Measurements from ENCODE around the gene ABHD10. TPM values are rescaled to one million over a fixed set of nuclear protein-coding genes. Genes with fewer than 3 reads are reported as not detected.

Gene ABHD10
- total RNA-seq, result 10 to 100 TPM in 3 of 4 donors, 1 to 10 TPM in 1; 6.5 to 15.0 (median 12.2) TPM

GRCh38 chr3:111978583-111979433, at the start of gene ABHD10:
ABHD10 (plus strand) TSS chr3:111979026; CDS start chr3:111979062, 36 bp downstream.
- TF ChIP-seq CTCF (IDR thresholded peaks at IDR 0.05) (no peak), POLR2A (IDR thresholded peaks at IDR 0.05; ENCODE audit: low read depth) (peak; percentile 64), EP300 (IDR thresholded peaks at IDR 0.05) (no peak), POLR2AphosphoS5 (IDR thresholded peaks at IDR 0.05) (peak; percentile 98 to 99)
- peak; percentile 97 for DNase-seq (ENCODE audit: extremely low spot score)
- H3K4me1 ChIP-seq, result peaks cover 16 to 33% (median 24%) of the 10 kb centered on the region in 4 donors
- H3K36me3 ChIP-seq, result peaks cover 0 to 16% (median 9%) of the 10 kb centered on the region in 4 donors
- 13% methylated on average over 15 of the region's 61 CpGs for WGBS
- H3K9me3 ChIP-seq, result no peaks in the 10 kb centered on the region
- peak within 1 kb of the TSS; percentile 72 to 75 (median 73) for H3K4me3 ChIP-seq
- H3K27me3 ChIP-seq, result no peaks in the 10 kb centered on the region
- H3K27ac ChIP-seq (replicated peaks in 1 of 4), result peak within 1 kb of the TSS; percentile 82 to 89 (median 85)
- intact Hi-C loops (cut with DNase I), result no loop called here

- TF ChIP-seq EP300 (IDR thresholded peaks at IDR 0.05) (no peak), POLR2A (IDR thresholded peaks at IDR 0.05; ENCODE audit: low read depth) (no peak), POLR2AphosphoS5 (IDR thresholded peaks at IDR 0.05) (no peak), CTCF (IDR thresholded peaks at IDR 0.05) (no peak)
- intact Hi-C loops (cut with DNase I), result no loop called here
- no peak for DNase-seq (ENCODE audit: extremely low spot score)
- Histone ChIP-seq H3K9me3 (no peaks in the 10 kb centered on the region), H3K27ac (replicated peaks in 1 of 4) (no peak overlapping the region), H3K4me3 (no peak overlapping the region), H3K27me3 (no peaks in the 10 kb centered on the region), H3K36me3 (peaks cover 0 to 26% (median 7%) of the 10 kb centered on the region in 4 donors), H3K4me1 (peaks cover 19 to 42% (median 23%) of the 10 kb centered on the region in 4 donors)
- 76% methylated on average over 2 of the region's 2 CpGs for WGBS
Observed at GRCh38 chr3:111929484-111929883, 49.3 kb upstream of the ABHD10 start.

GRCh38 chr3:111932946-111933345, 45.9 kb upstream of the ABHD10 start:
- Histone ChIP-seq H3K36me3 (peaks cover 0 to 18% (median 3%) of the 10 kb centered on the region in 4 donors), H3K27me3 (no peaks in the 10 kb centered on the region), H3K4me3 (no peak overlapping the region), H3K4me1 (peaks cover 21 to 37% (median 24%) of the 10 kb centered on the region in 4 donors), H3K9me3 (no peaks in the 10 kb centered on the region), H3K27ac (replicated peaks in 1 of 4) (no peak overlapping the region)
- DNase-seq (ENCODE audit: extremely low spot score), result no peak
- TF ChIP-seq CTCF (IDR thresholded peaks at IDR 0.05), result no peak
- TF ChIP-seq POLR2A (IDR thresholded peaks at IDR 0.05; ENCODE audit: low read depth), result no peak
- TF ChIP-seq EP300 (IDR thresholded peaks at IDR 0.05), result no peak
- TF ChIP-seq POLR2AphosphoS5 (IDR thresholded peaks at IDR 0.05), result no peak
- WGBS, result 54% methylated on average over 3 of the region's 3 CpGs
- intact Hi-C loops (cut with DNase I), result no loop called here

- TF ChIP-seq EP300 (IDR thresholded peaks at IDR 0.05), result no peak
- Histone ChIP-seq H3K4me1 (peaks cover 18 to 39% (median 21%) of the 10 kb centered on the region in 4 donors), H3K27ac (replicated peaks in 1 of 4) (no peak overlapping the region), H3K4me3 (no peak overlapping the region), H3K36me3 (peaks cover 11 to 49% (median 30%) of the 10 kb centered on the region in 4 donors), H3K27me3 (no peaks in the 10 kb centered on the region), H3K9me3 (no peaks in the 10 kb centered on the region)
- intact Hi-C loops (cut with DNase I), result no loop called here
- DNase-seq (ENCODE audit: extremely low spot score), result no peak
Observed at GRCh38 chr3:111936191-111936841, 42.5 kb upstream of the ABHD10 start.

- Histone ChIP-seq H3K4me3 (no peak overlapping the region), H3K36me3 (peaks cover 17 to 53% (median 36%) of the 10 kb centered on the region in 4 donors), H3K4me1 (peaks cover 18 to 39% (median 21%) of the 10 kb centered on the region in 4 donors), H3K27me3 (no peaks in the 10 kb centered on the region), H3K9me3 (no peaks in the 10 kb centered on the region), H3K27ac (replicated peaks in 1 of 4) (no peak overlapping the region)
- TF ChIP-seq CTCF (IDR thresholded peaks at IDR 0.05) (no peak), POLR2AphosphoS5 (IDR thresholded peaks at IDR 0.05) (no peak), POLR2A (IDR thresholded peaks at IDR 0.05; ENCODE audit: low read depth) (no peak), EP300 (IDR thresholded peaks at IDR 0.05) (no peak)
- DNase-seq (ENCODE audit: extremely low spot score), result no peak
- intact Hi-C loops (cut with DNase I), result no loop called here
- 81% methylated on average over 1 of the region's 1 CpG for WGBS
Observed at GRCh38 chr3:111936967-111937366, 41.9 kb upstream of the ABHD10 start.
